Neutrophil (primary cell): ENCODE results near the gene METTL18.

ENCODE experiments used
- H3K27ac ChIP-seq: fragments of 200-600 bp; sonication (generic); 2 replicates; pipeline ENCODE4 v1.5.1; 2016; ENCODE audit warnings: mild to moderate bottlenecking, moderate library complexity
- H3K27me3 ChIP-seq: fragments of 200-600 bp; sonication (generic); 2 replicates; pipeline ENCODE4 v1.6.0; 2016; ENCODE audit warnings: mild to moderate bottlenecking
- H3K36me3 ChIP-seq: fragments of 200-600 bp; sonication (generic); 2 replicates; pipeline ENCODE4 v1.5.1; 2017
- H3K4me1 ChIP-seq, 2 experiments: fragments of 200-600 bp in 1 of 2; sonication (generic) in 1 of 2; 1 replicate in 1 of 2; 2 replicates in 1 of 2; pipeline versions ENCODE4 v1.5.1 to v1.6.1; 2013 to 2016; ENCODE audit warnings: low read depth in 1 of 2, low read length in 1 of 2, mild to moderate bottlenecking in 1 of 2, moderate library complexity in 1 of 2; ENCODE audit not compliant: control insufficient read depth in 1 of 2, insufficient read depth in 1 of 2
- H3K4me3 ChIP-seq, 2 experiments: fragments of 200-600 bp in 1 of 2; sonication (generic) in 1 of 2; 1 replicate in 1 of 2; 2 replicates in 1 of 2; pipeline ENCODE4 v1.5.1; 2013 to 2016; ENCODE audit warnings: low read depth in 1 of 2, low read length in 1 of 2, mild to moderate bottlenecking in 1 of 2, moderate library complexity in 1 of 2
- H3K9me3 ChIP-seq: fragments of 200-600 bp; sonication (generic); 2 replicates; pipeline ENCODE4 v1.5.1; 2016
- TF ChIP-seq, protein P1 (sequence below): fragments of 200-600 bp; sonication (generic); IDR thresholded peaks from 2 replicates; pipeline ENCODE4 v1.5.1; 2016; ENCODE audit warnings: antibody characterized with exemption

The METTL18 gene

GRCh38 chr1:169797281-169797680, 2.6 kb upstream of the METTL18 start:
- H3K4me1 ChIP-seq, result peaks cover 15 to 18% of the 10 kb centered on the region in 2 experiments
- TF ChIP-seq, protein P1, sequence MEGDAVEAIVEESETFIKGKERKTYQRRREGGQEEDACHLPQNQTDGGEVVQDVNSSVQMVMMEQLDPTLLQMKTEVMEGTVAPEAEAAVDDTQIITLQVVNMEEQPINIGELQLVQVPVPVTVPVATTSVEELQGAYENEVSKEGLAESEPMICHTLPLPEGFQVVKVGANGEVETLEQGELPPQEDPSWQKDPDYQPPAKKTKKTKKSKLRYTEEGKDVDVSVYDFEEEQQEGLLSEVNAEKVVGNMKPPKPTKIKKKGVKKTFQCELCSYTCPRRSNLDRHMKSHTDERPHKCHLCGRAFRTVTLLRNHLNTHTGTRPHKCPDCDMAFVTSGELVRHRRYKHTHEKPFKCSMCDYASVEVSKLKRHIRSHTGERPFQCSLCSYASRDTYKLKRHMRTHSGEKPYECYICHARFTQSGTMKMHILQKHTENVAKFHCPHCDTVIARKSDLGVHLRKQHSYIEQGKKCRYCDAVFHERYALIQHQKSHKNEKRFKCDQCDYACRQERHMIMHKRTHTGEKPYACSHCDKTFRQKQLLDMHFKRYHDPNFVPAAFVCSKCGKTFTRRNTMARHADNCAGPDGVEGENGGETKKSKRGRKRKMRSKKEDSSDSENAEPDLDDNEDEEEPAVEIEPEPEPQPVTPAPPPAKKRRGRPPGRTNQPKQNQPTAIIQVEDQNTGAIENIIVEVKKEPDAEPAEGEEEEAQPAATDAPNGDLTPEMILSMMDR, result no peak
- H3K27ac ChIP-seq, result no peak overlapping the region
- H3K36me3 ChIP-seq, result no peaks in the 10 kb centered on the region
- no peak overlapping the region for H3K4me3 ChIP-seq
- H3K9me3 ChIP-seq, result no peaks in the 10 kb centered on the region
- H3K27me3 ChIP-seq, result no peaks in the 10 kb centered on the region

- H3K27me3 ChIP-seq, result no peaks in the 10 kb centered on the region
- H3K27ac ChIP-seq, result no peak overlapping the region
- H3K36me3 ChIP-seq, result no peaks in the 10 kb centered on the region
- H3K4me1 ChIP-seq, result peaks cover 15 to 18% of the 10 kb centered on the region in 2 experiments
- H3K9me3 ChIP-seq, result no peaks in the 10 kb centered on the region
- TF ChIP-seq, protein P1, result no peak
- no peak overlapping the region for H3K4me3 ChIP-seq
These were observed 1.6 kb upstream of the METTL18 start for GRCh38 chr1:169796274-169796810.

- Histone ChIP-seq H3K27me3 (no peaks in the 10 kb centered on the region), H3K9me3 (no peaks in the 10 kb centered on the region), H3K4me1 (peaks cover 15 to 18% of the 10 kb centered on the region in 2 experiments), H3K4me3 (peak overlapping the region; percentile 73 to 79), H3K27ac (no peak overlapping the region), H3K36me3 (no peaks in the 10 kb centered on the region)
- TF ChIP-seq, protein P1, result no peak
These were observed 980 bp upstream of the METTL18 start for GRCh38 chr1:169795687-169796086.

DNA sequence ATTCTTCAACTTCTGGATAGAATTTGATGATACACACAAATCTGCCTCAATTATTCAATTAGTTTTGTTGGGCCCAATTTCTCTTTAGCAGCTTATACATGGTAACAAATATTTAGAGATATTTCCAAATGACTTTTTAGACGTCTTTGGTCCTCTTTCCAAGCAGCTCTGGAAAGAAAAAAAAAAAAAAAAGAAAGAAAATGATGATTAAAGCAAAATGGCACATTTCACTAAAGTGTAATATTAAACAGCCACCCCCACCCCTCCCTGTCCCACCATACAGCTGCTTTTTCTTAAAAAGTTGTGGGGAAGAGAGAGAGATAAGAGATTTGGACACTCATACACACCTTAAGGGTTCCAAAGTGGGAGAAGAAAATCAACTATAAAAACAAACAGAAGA, 977 bp downstream of the METTL18 start:
- Histone ChIP-seq H3K4me3 (peak overlapping the region; percentile 73 to 79), H3K9me3 (no peaks in the 10 kb centered on the region), H3K27me3 (peaks cover 6% of the 10 kb centered on the region), H3K27ac (peak overlapping the region; percentile 78), H3K36me3 (no peaks in the 10 kb centered on the region), H3K4me1 (peaks cover 15 to 18% of the 10 kb centered on the region in 2 experiments)
- TF ChIP-seq, protein P1, result no peak

DNA sequence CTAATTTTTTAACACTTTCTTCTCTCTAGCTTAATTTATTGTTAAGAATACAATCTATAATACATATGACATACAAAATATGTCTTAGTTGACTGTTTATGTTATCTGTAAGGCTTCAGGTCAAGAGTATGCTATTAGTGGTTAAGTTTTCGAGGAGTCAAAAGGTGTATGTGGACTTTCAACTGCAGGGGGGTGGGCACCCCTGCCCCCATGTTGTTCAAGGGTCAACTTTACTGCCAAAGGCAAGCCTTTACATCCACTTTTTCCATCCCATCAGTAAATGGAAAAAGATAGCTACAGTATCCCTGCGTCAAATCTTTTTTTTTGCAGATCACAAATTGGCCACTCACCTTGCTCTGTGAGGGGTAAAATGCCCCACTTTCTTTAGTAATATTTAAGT, 6.3 kb downstream of the METTL18 start:
- H3K9me3 ChIP-seq, result no peaks in the 10 kb centered on the region
- TF ChIP-seq, protein P1, result no peak
- H3K36me3 ChIP-seq, result no peaks in the 10 kb centered on the region

More for the DNA sequence above, 6.3 kb downstream of the METTL18 start:
- no peaks in the 10 kb centered on the region for H3K4me1 ChIP-seq
- H3K27ac ChIP-seq, result no peak overlapping the region
- no peak overlapping the region for H3K4me3 ChIP-seq
- peaks cover 59% of the 10 kb centered on the region for H3K27me3 ChIP-seq
